ENCODE results near the gene HCST.

Gene HCST

GRCh38 chr19:35939307-35940077 lies 37.2 kb downstream of the HCST start:
- no peak for DNase-seq

GRCh38 chr19:35940078-35940775 lies 37.9 kb downstream of the HCST start:
- no peak for DNase-seq

GRCh38 chr19:35940839-35941238 lies 38.5 kb downstream of the HCST start:
- no peak for DNase-seq

GRCh38 chr19:35942235-35942634 lies 39.9 kb downstream of the HCST start:
- no peak for DNase-seq

GRCh38 chr19:35943321-35944301 lies 41.3 kb downstream of the HCST start:
- DNase-seq = no peak

GRCh38 chr19:35944556-35944955 lies 42.2 kb downstream of the HCST start:
- DNase-seq = no peak

- no peak for DNase-seq
These were observed 42.9 kb downstream of the HCST start for GRCh38 chr19:35945121-35945790.

- no peak for DNase-seq
These were observed 43.9 kb downstream of the HCST start for GRCh38 chr19:35946203-35946602.

GRCh38 chr19:35949131-35949530 lies 46.8 kb downstream of the HCST start:
- DNase-seq = no peak
